HG02623 (cell line): ENCODE data around the gene SLC43A3.

ENCODE experiments used
- ATAC-seq: cut with Tn5 transposase; IDR thresholded peaks from one replicate; pipeline ENCODE4 v1.9.1; 2021; ENCODE audit warnings: moderate library complexity; ENCODE audit not compliant: unreplicated experiment

Gene SLC43A3

DNA sequence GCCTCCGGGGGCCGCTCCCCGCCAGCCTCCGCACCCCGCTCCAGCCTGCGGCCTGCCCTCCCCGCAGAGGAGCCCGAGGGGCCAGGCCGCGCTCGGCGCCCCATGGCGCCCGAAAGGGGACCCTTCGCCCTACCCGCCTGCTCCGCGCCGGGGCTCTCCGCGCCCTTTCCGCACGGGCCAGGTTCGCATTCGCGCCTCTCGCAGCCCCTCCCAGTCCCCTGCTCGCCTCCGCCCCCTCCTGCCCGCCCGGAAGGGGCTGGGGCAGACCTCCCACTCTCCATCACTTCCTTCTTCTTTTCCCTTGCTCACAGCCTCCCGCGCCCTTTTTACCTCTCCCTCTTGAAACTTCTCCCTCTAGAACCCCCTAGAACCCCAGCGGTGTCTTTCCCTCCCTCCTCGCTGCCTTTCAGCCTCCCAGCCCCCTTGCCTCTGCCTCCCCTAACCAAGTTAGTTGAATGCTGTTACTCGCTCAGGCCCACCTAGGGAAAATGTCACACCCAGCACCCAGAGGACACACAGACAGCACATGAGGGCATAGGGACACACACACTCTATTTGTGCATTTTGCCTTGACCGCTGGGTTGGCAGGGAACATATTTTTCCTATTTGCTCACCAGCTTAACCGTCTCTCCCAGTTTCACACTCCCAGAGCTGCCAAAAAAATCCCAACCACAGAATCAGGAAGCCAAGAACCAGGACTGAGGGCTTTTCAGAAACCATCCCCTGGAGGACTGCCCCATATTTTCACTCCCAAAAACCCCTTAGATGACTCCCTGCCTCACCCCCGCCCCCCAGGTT is at the start of gene SLC43A3:
Gene SLC43A3, minus strand, starts transcription at position 193 of the 798 bp plus-strand sequence. CDS start 949 bp downstream, outside the sequence.
- ATAC-seq, result peak; percentile 45

DNA sequence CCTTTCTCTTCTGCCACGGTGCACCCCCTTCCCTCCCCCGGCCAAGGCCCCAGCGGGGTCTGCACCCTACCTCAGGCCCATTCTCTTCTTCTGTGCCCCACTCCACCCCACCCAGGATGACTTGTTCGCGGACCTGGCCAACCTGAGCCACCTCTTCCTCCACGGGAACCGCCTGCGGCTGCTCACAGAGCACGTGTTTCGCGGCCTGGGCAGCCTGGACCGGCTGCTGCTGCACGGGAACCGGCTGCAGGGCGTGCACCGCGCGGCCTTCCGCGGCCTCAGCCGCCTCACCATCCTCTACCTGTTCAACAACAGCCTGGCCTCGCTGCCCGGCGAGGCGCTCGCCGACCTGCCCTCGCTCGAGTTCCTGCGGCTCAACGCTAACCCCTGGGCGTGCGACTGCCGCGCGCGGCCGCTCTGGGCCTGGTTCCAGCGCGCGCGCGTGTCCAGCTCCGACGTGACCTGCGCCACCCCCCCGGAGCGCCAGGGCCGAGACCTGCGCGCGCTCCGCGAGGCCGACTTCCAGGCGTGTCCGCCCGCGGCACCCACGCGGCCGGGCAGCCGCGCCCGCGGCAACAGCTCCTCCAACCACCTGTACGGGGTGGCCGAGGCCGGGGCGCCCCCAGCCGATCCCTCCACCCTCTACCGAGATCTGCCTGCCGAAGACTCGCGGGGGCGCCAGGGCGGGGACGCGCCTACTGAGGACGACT is 49.3 kb upstream of the SLC43A3 start:
- ATAC-seq, result peak; percentile 29

DNA sequence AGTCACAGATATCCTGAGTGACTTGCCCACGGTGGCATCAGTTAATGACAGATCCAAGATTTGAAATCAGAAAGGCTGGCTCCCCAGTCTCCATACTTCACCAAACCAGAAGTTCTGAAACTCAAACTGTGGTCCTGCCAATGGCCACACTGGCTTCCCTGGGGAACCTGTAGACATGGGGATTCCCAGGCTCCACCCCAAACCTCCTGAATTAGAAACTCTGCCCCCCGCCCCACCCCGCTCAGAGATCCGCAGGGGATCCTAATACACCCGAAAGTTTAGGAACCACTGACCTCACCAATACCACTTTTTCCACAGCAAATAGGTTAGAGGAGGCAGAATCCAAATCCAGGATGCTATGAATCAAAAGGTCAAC is 48.7 kb upstream of the SLC43A3 start:
- no peak for ATAC-seq

DNA sequence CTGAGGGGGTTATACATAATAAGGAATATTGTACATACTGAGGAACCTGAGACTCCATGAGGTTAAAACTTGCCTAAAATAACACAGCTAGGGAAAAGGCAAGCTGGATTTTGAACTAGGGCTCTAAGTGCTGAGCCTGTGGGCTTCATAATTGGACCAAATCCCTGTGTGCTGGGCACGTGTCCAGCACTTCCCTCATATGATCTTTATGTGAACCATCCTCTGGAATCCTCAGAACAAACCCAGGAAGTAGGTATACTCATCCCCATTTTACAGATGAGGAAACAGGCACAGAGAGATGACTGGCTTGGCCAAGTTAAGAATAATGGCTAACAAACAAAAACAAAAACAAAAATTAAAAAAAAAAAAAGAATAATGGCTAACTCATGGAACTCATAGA is 48.3 kb upstream of the SLC43A3 start:
- ATAC-seq, result no peak

DNA sequence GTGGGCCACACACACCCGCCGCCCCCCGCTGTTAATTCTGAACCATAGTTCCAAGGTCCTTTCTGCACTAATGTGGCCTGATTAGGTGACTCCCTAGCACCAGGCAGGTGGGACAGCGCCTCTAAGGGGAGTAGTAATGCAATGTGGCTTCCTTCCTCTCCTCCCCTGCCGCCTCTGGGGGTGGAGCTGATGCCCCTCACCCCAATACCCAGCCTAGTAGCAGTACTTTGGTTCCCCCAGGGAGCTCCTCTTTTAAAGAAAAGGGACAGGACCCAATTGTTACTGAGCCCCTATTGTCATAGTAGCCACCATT is 47.8 kb upstream of the SLC43A3 start:
- no peak for ATAC-seq

DNA sequence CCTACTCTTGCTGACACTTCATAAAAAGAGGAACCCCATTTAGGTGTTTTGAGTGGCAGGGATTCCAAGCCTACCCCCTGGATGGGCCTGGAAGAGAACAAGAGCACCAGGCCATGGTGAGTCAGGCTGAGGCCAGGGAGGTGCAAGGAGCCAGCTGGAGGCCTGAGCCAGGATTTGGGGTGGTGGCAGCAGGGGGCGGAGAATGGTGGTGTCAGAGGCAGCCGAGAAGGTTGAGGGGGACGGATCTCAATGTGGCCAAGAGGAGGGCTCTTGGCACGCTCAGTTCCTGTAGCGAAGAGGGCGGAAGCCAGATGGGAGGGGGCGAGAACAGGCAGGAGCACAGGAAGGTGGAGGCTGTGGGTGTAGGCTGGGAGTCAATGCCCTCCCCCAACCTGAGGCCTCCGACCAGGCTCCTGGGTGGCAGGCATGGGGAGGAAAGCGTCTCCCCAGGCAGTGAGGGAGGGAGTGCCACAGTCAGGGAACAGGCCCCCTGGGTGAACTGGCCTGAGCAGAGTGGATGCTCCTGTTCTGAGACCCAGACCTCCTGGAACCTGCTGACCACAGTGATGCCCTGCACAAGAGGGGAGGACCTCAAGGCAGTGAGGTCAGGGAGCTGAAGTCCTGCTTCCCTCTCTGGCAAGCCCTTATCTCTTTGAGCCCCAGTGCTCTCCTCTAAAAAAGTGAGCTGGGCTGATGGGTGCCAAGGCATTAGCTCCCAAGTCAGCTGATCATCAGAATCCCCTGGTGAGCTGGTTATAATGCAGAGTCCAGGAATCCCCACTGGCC is 47.3 kb upstream of the SLC43A3 start:
- no peak for ATAC-seq

DNA sequence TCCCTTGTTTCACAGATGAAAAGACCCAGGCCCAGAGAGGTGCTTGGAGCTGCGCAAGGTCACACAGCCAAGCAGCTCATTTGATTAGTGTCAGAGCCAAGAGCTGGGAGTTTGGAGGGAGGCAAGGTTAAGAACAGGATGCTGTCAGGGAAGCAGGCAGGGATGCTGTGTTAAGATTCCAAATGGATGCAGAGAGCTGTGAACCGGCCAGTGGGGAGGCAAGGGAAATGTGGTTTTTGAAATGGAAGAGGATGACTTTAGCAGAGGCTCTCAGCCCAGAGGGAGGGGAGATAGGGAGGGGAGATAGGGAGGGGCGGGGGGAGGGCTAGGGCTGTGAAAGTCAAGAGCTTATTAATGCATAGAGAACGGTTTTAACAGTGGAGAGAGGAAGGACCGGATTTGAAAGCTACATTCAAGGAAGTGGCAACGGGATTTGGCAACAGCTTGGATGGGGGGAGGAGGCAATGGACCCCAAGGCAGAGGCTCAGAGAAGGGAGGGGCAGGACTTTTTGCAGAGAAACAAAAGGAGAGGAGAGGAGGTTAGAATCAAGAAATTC is 46.4 kb upstream of the SLC43A3 start:
- ATAC-seq, result no peak

DNA sequence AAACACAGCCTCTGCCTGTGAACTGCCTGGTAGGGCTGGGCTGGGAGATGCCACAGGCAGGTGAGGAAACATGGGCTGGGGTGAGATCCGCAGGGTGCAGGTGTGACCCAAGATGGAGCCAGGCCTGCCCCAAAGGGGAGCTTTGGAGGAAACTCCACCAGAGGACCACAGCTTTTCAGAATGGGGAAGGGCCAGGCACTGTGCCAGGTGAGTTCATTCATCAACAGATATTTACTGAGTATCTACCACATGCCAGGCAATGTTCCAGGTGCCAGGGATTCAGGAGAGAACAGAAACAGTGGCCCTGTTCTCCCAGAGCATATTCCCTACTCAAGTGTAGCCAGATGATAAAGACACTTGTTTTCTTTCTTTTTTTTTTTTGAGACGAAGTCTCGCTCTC is 44.6 kb upstream of the SLC43A3 start:
- ATAC-seq, result no peak

DNA sequence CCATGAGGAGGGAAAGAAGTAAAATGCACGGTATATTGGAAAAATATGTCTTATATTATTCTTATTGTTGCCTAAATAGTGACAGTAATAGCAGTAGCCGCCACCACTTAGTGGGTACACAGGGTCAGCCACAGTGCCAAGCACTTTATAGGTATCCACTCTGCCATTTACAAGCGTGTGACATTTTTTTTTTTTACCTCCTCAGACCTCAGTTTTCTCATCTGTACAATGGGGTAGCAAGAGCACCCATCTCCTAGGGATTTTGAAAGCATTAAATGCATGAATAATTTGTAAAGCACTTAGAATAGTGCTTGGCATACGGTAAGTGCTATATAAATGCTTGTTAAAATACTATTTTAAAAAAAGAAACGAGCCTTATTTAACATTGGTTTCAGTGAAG is 42.3 kb upstream of the SLC43A3 start:
- ATAC-seq, result no peak

DNA sequence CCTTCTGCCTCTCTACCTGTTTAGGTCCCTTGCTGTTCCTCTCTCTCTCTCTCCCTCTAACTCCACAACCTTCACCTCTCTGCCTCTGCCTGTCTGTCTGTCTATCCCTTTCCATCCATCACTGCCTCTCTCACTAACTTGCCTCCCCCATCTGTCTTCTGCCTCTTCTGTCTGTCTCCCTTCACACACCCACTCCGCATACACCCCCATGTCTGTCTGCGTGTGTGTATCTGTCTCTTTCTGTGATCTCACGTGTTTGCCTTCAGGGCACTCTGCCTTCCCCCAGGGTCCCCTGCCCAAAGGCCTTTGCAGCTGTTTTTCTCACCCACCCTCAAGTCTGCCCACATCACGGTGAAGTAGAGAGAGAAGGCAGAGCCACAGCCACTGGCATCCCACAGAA is 41.4 kb upstream of the SLC43A3 start:
- no peak for ATAC-seq

DNA sequence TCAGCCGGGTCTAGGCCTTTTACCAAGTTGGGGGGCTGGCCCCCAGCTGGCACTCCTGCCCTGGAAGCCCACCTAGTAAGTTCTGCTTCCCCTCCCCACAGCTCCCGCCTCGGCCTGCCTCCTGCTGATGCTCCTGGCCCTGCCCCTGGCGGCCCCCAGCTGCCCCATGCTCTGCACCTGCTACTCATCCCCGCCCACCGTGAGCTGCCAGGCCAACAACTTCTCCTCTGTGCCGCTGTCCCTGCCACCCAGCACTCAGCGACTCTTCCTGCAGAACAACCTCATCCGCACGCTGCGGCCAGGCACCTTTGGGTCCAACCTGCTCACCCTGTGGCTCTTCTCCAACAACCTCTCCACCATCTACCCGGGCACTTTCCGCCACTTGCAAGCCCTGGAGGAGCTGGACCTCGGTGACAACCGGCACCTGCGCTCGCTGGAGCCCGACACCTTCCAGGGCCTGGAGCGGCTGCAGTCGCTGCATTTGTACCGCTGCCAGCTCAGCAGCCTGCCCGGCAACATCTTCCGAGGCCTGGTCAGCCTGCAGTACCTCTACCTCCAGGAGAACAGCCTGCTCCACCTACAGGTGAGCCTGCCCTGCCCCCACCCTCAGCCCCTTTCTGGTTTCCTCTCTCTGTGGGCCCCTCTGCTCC is 40.7 kb upstream of the SLC43A3 start:
- ATAC-seq, result no peak

DNA sequence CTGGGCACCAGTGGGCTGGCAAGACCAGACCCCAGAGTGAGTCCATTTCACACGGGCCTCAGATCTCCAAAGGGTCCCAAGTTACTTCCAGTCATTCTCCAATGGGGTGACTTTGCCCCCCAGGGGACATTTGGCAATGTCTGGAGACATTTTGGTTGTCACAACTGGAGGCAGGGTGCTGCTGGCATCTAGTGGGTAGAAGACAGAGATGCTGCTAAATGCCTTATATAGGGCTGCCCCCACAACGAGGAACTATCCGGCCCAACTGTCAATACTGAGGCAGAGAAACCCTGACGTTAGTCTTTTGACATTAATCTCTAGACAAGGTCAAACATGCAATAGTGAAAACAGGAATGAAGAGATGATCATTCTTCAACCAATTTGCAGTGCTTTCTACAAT is 39.8 kb upstream of the SLC43A3 start:
- no peak for ATAC-seq

DNA sequence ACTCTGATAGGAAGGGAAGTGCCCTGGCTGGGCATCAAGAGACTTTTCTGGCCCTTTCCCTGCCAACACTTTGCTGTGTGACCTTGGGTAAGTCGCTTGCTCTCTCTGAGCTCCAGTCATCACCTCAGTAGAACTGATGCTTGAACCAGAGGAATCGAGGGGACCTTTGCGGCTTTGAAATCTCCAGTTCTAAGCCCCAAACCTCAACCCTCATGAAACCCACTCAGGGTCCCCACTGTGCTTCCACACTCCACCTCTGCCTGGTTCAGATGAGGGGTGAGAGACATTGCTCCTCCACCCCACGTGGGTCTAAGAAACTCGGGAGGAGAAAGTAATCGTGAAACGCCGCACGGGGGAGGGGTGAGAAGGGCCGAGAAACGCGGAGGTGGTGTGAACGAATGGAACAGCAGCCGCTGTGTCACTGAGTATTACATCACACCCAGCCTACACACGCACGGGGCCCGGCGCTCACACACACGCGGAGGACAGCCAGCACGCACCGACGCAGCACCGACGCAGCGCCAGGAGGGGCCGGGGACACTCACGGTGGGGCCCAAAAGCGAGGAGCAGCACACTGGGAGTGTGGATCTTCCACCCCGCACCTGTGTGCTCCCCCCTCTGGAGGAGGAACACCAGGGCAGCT is 37.7 kb upstream of the SLC43A3 start:
- no peak for ATAC-seq

DNA sequence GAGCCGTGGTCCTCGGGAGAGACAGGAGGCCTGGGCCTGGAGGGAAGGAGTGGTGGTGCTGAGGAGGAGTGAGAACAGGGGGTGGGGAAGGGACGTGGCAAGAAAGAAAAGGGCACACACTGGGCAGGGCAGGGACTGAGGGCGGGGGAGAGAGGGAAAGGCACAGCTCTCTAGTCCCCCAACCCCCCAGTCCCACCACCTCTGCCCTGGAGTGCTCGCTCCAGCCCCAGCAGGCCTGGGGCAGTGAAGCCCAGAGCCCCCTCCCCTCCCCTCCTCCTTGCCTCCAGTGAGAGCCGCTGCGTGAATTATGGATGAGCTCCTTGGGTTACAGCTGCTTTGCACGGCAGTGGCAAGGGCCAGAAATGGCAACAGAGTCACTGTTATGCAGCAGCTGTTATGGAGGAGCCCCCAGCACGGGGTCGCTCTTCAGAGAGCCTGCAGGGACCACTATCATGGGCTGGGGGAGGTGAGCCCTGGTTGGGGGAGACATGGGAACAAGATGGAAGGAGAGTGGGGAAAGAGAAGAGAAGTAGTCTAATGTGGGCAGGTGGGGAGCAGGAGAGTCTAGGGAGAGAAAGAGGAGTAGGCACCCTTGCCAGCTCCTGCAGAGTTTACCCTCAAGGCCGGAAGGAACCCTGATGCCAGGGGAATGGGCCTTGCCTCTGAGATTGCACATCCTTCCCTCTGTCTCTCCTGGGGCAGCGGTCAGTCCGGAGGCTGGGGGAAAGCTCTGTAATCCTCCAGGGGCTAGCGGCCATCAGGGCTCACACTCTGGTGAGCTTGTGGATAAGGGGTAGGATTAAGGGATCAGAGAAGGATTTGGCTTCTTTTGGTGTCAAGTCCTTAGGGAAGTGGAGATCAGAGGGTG is 37.0 kb upstream of the SLC43A3 start:
- ATAC-seq, result no peak

DNA sequence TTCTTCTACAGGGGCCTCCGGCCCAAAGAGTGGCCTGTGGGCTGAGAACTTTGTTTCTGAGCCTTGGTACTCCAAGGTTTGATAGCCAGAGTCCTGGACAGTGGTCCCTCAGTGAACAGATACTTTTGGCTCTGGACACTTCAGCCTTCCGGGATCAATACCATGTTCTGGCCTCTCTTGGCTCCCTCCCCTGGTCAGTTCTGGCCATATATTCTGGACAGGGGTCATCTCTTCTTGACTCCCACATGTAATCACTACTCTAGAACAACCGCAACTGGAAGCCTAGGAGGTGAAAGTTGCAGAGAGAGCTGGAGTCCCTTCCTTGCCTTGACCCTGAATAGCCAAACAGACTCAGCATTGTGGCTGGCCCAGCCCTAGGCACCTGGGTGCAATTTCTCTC is 35.7 kb upstream of the SLC43A3 start:
- ATAC-seq, result no peak

DNA sequence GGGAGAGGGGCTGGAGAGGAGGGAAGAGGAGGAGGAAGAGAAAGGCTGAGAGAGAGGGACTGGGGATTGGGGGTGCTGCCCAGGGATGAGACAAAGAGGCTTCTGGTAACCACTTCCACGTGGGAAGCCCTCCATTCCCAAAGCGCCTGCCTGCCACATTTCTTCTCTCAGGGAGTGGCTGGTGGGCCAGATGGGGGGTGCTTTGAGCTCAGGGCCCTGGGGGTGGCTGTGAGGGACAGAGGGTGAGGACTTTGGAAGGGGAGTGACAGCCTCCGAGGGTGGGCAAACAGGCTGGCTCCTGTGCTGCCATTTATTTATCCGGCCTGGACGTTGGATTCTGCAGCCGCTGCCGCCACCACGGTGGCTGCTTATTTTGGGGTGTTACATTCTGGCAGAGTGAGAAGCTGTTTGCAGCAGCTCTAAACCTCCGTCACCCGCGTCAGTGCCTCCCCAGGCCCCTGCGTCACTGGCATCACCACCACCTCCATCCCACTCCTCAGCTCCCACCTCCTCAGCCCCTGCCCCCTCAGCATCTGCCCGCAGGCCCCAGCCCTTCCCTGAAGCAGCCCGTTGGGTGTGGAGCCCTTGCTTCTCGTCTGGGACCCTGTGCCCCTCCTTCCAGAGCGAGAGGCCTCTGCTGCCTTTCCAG is 35.0 kb upstream of the SLC43A3 start:
- no peak for ATAC-seq

DNA sequence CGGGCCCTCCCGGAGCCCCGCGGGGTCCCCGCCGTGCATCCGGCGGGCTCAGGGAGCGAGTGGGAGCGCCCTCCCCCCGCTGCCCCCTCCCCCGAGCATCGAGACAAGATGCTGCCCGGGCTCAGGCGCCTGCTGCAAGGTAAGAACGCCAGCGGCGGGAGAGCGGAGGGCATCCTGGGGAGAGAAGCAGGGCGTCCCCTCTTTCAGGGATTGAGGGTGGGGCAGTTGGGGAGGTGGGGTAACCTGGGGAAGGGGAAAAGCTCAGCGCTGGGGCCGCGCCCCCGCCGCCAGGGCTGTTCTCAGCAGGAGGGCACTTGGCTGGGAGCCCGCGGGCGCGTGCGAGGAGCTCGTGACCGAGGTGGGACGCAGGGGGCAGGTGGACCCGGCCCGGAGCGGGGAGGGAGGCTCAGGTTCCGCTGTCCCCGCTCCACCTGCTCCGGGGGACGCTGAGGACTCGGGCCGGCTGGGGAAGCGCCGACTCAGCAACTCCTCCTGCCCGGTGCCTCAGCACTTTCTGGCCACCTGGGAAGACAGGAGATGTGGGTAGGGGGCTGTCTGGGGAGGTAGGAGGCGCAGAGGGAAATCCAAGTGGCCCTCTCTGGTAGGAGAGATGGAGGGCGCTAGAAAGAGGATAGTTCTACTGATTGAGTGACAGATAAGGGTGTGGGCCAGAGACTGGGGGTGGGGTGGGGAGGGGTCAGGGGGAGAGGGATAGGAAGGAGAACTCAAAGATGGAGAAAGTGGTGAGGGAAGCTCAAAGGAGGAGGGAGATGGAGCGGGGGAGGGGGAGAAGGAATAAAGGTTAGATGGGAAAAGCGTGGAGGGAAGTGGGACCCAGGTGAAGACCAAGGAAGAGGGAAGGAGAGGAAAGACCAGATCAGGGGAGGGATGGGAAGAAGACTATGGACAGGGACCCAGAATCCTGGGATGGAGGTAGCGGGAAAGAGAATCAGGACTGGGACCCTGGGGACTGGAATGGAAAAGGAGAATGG is 34.1 kb upstream of the SLC43A3 start:
- no peak for ATAC-seq
